Activated CD4-positive, alpha-beta T cell treated with anti-CD3 and anti-CD28 coated beads, Interleukin-2, amount 50 U/mL, for 16 hours (primary cell): ENCODE results near the gene LRRC72.
"Not testable (repeated sequence)": the region's sequence is repeated elsewhere in the genome, so short reads cannot be mapped to it uniquely, and the experiment has no call there.

ENCODE experiments used
- DNase-seq: peaks from one replicate; pipeline ENCODE4 v3.0.0-alpha.2; 2020

LRRC72 gene

GRCh38 chr7:16585540-16585939 is 58.9 kb downstream of the LRRC72 start:
- DNase-seq: no peak

- DNase-seq: no peak
Observed at GRCh38 chr7:16586081-16586874, 59.7 kb downstream of the LRRC72 start.

- no peak for DNase-seq
Observed at GRCh38 chr7:16587129-16587528, 60.5 kb downstream of the LRRC72 start.

GRCh38 chr7:16587790-16588189 is 61.2 kb downstream of the LRRC72 start:
- DNase-seq: no peak

GRCh38 chr7:16589881-16590280 is 63.3 kb downstream of the LRRC72 start:
- no peak for DNase-seq

- DNase-seq: no peak
Observed at GRCh38 chr7:16590424-16590823, 63.8 kb downstream of the LRRC72 start.

- DNase-seq: no peak
Observed at GRCh38 chr7:16592395-16592794, 65.8 kb downstream of the LRRC72 start.

- DNase-seq: no peak
Observed at GRCh38 chr7:16594061-16594460, 67.4 kb downstream of the LRRC72 start.

- DNase-seq: no peak
Observed at GRCh38 chr7:16594676-16595075, 68.1 kb downstream of the LRRC72 start.

- not testable (repeated sequence) for DNase-seq
Observed at GRCh38 chr7:16595596-16595995, 69.0 kb downstream of the LRRC72 start.

GRCh38 chr7:16598015-16598414 is 71.4 kb downstream of the LRRC72 start:
- DNase-seq: no peak

GRCh38 chr7:16599860-16600259 is 73.2 kb downstream of the LRRC72 start:
- DNase-seq: no peak

GRCh38 chr7:16603633-16604032 is 77.0 kb downstream of the LRRC72 start:
- DNase-seq: no peak

GRCh38 chr7:16604054-16604453 is 77.4 kb downstream of the LRRC72 start:
- peak; percentile 5 for DNase-seq

GRCh38 chr7:16606704-16607103 is 80.1 kb downstream of the LRRC72 start:
- DNase-seq: peak; percentile 5

- no peak for DNase-seq
Observed at GRCh38 chr7:16609842-16610450, 83.3 kb downstream of the LRRC72 start.

- DNase-seq: no peak
Observed at GRCh38 chr7:16611711-16612110, 85.1 kb downstream of the LRRC72 start.

- no peak for DNase-seq
Observed at GRCh38 chr7:16615228-16615627, 88.6 kb downstream of the LRRC72 start.

- no peak for DNase-seq
Observed at GRCh38 chr7:16616122-16616521, 89.5 kb downstream of the LRRC72 start.

GRCh38 chr7:16616542-16616941 is 89.9 kb downstream of the LRRC72 start:
- DNase-seq: no peak

- DNase-seq: peak; percentile 73
Observed at GRCh38 chr7:16619979-16620408, 93.4 kb downstream of the LRRC72 start.

GRCh38 chr7:16626388-16626787 is 99.8 kb downstream of the LRRC72 start:
- DNase-seq: no peak

- no peak for DNase-seq
Observed at GRCh38 chr7:16627236-16627635, 100.6 kb downstream of the LRRC72 start.

GRCh38 chr7:16630654-16631053 is 104.0 kb downstream of the LRRC72 start:
- DNase-seq: no peak
